HEK293 (cell line): ENCODE results near the gene EPDR1.

Experiments
- CTCF ChIA-PET: fragments of 350-600 bp; formaldehyde crosslinking; extraction: SDS; loops from one replicate; lab custom pipeline; 2021; ENCODE audit warnings: antibody characterized with exemption; lab: Yijun Ruan, JAX
- POLR2A ChIA-PET: fragments of 300-600 bp; formaldehyde crosslinking; extraction: SDS; loops from one replicate; lab custom pipeline; 2020; ENCODE audit warnings: antibody characterized with exemption, inconsistent platforms; lab: Yijun Ruan, JAX
- H3K27ac ChIP-seq: fragments of 200-500 bp; sonication (Bioruptor generic); 2 replicates; pipeline ENCODE4 v1.5.1; 2014; ENCODE audit warnings: low read depth, low read length, control low read depth, inconsistent platforms; ENCODE audit errors: extremely low read depth
- H3K36me3 ChIP-seq, 2 experiments: fragments of 200-500 bp in 1 of 2; sonication (Bioruptor generic) in 1 of 2; 1 replicate in 1 of 2; 2 replicates in 1 of 2; pipeline ENCODE4 v1.5.1; 2014 to 2017; ENCODE audit warnings: inconsistent platforms in 2 of 2, low read length in 2 of 2; ENCODE audit not compliant: control insufficient read depth in 2 of 2, insufficient read depth in 1 of 2
- H3K4me1 ChIP-seq: fragments of 200-500 bp; sonication (Bioruptor generic); 2 replicates; pipeline ENCODE4 v1.5.1; 2014; ENCODE audit warnings: mild to moderate bottlenecking, low read length, inconsistent platforms; ENCODE audit not compliant: control insufficient read depth, insufficient read depth
- H3K4me3 ChIP-seq: 2 replicates; pipeline ENCODE4 v1.5.1; 2011; ENCODE audit warnings: low read depth, mild to moderate bottlenecking, control low read depth, low read length, moderate library complexity
- H3K9me3 ChIP-seq: fragments of 200-500 bp; sonication (Bioruptor generic); 2 replicates; pipeline ENCODE4 v1.5.1; 2014; ENCODE audit warnings: low read depth, low read length, inconsistent platforms; ENCODE audit not compliant: control insufficient read depth, insufficient read depth
- GLI2 ChIP-seq: fragments of 450-650 bp; formaldehyde crosslinking; IDR thresholded peaks from 2 replicates; pipeline ENCODE4; 2017; ENCODE audit warnings: missing biosample characterization, missing genetic modification characterization, low read depth, borderline replicate concordance
- IKZF3 ChIP-seq: fragments of 450-650 bp; IDR thresholded peaks from 2 replicates; pipeline ENCODE4 v1.5.0; 2018; ENCODE audit warnings: missing biosample characterization, mild to moderate bottlenecking, missing genetic modification characterization, moderate library complexity
- OVOL3 ChIP-seq: fragments of 450-650 bp; formaldehyde crosslinking; IDR thresholded peaks from 2 replicates; pipeline ENCODE4 v1.5.1; 2016; ENCODE audit warnings: missing biosample characterization, missing genetic modification characterization
- REST ChIP-seq: fragments of 450-650 bp; formaldehyde crosslinking; IDR thresholded peaks from 2 replicates; pipeline ENCODE4 v1.5.1; 2016; ENCODE audit warnings: missing biosample characterization, missing genetic modification characterization
- SCRT1 ChIP-seq: fragments of 450-650 bp; formaldehyde crosslinking; IDR thresholded peaks from 2 replicates; pipeline ENCODE4 v1.5.1; 2016; ENCODE audit warnings: missing biosample characterization, missing genetic modification characterization, borderline replicate concordance
- ZBTB20 ChIP-seq: fragments of 450-650 bp; formaldehyde crosslinking; IDR thresholded peaks from 2 replicates; pipeline ENCODE4 v1.5.1; 2016; ENCODE audit warnings: missing biosample characterization, missing genetic modification characterization
- ZFP37 ChIP-seq: fragments of 450-650 bp; formaldehyde crosslinking; IDR thresholded peaks from 2 replicates; pipeline ENCODE4 v1.5.1; 2016; ENCODE audit warnings: missing biosample characterization, missing genetic modification characterization
- ZIC2 ChIP-seq: fragments of 450-650 bp; formaldehyde crosslinking; IDR thresholded peaks from 2 replicates; pipeline ENCODE4 v1.5.1; 2016; ENCODE audit warnings: missing biosample characterization, missing genetic modification characterization
- ZNF174 ChIP-seq: fragments of 450-650 bp; formaldehyde crosslinking; IDR thresholded peaks from 2 replicates; pipeline ENCODE4 v1.5.0; 2017; ENCODE audit warnings: missing biosample characterization, mild to moderate bottlenecking, missing genetic modification characterization
- ZNF19 ChIP-seq: fragments of 450-650 bp; formaldehyde crosslinking; IDR thresholded peaks from 2 replicates; pipeline ENCODE4; 2016; ENCODE audit warnings: missing biosample characterization, missing genetic modification characterization, low read depth
- ZNF239 ChIP-seq: fragments of 450-650 bp; formaldehyde crosslinking; IDR thresholded peaks from 2 replicates; pipeline ENCODE4 v1.5.1; 2016; ENCODE audit warnings: missing biosample characterization, missing genetic modification characterization
- ZNF24 ChIP-seq: fragments of 450-650 bp; formaldehyde crosslinking; IDR thresholded peaks from 2 replicates; pipeline ENCODE4 v1.5.1; 2016; ENCODE audit warnings: missing biosample characterization, missing genetic modification characterization
- ZNF26 ChIP-seq: fragments of 450-650 bp; formaldehyde crosslinking; IDR thresholded peaks from 2 replicates; pipeline ENCODE4 v1.5.1; 2016; ENCODE audit warnings: missing biosample characterization, missing genetic modification characterization
- ZNF324 ChIP-seq: fragments of 450-650 bp; formaldehyde crosslinking; IDR thresholded peaks from 2 replicates; pipeline ENCODE4 v1.5.1; 2016; ENCODE audit warnings: missing biosample characterization, missing genetic modification characterization
- ZNF514 ChIP-seq: fragments of 450-650 bp; formaldehyde crosslinking; IDR thresholded peaks from 2 replicates; pipeline ENCODE4 v1.5.1; 2016; ENCODE audit warnings: missing biosample characterization, missing genetic modification characterization
- ZNF654 ChIP-seq: fragments of 450-650 bp; formaldehyde crosslinking; IDR thresholded peaks from 2 replicates; pipeline ENCODE4 v1.5.1; 2016; ENCODE audit warnings: low read depth, missing biosample characterization, missing genetic modification characterization
- ZNF658 ChIP-seq: fragments of 450-650 bp; formaldehyde crosslinking; IDR thresholded peaks from 2 replicates; pipeline ENCODE4; 2016; ENCODE audit warnings: missing biosample characterization, missing genetic modification characterization
- ZNF776 ChIP-seq: fragments of 450-650 bp; formaldehyde crosslinking; IDR thresholded peaks from 2 replicates; pipeline ENCODE4 v1.5.0; 2017; ENCODE audit warnings: missing biosample characterization, missing genetic modification characterization, borderline replicate concordance
- TF ChIP-seq, protein P1 (sequence below): fragments of 450-650 bp; formaldehyde crosslinking; IDR thresholded peaks from 2 replicates; pipeline ENCODE4 v1.5.1; 2016; ENCODE audit warnings: missing biosample characterization, missing genetic modification characterization
- TF ChIP-seq, protein P2 (sequence below): fragments of 450-650 bp; formaldehyde crosslinking; optimal IDR thresholded peaks from 2 replicates; pipeline ENCODE3; 2016; ENCODE audit warnings: missing biosample characterization, mild to moderate bottlenecking, missing genetic modification characterization
- TF ChIP-seq, protein P3 (sequence below): fragments of 450-650 bp; formaldehyde crosslinking; IDR thresholded peaks from 2 replicates; pipeline ENCODE4 v1.5.1; 2016; ENCODE audit warnings: missing biosample characterization, missing genetic modification characterization, borderline replicate concordance

The EPDR1 gene

GRCh38 chr7:37961251-37961650 is 40.8 kb downstream of the EPDR1 start (continued):
- TF ChIP-seq ZNF24 = no peak

- H3K4me3 ChIP-seq = no peak overlapping the region
- ChIA-PET POLR2A (no interaction called here), CTCF (no interaction called here)
- H3K27ac ChIP-seq = no peak overlapping the region
- no peaks in the 10 kb centered on the region for H3K4me1 ChIP-seq
- TF ChIP-seq ZNF26 (tag by site-specific recombination) (no peak), ZFP37 (tag by site-specific recombination) (no peak), GLI2 (tag by site-specific recombination) (no peak), ZNF19 (no peak), REST (tag by site-specific recombination) (no peak), ZNF514 (tag by site-specific recombination) (no peak)
- H3K9me3 ChIP-seq = no peaks in the 10 kb centered on the region
- no peaks in the 10 kb centered on the region for H3K36me3 ChIP-seq
Measured at GRCh38 chr7:37964196-37964595, 43.8 kb downstream of the EPDR1 start.

GRCh38 chr7:37970211-37970610 is 49.8 kb downstream of the EPDR1 start:
- no peak overlapping the region for H3K27ac ChIP-seq
- POLR2A ChIA-PET = no interaction called here
- no peaks in the 10 kb centered on the region for H3K4me1 ChIP-seq
- no peaks in the 10 kb centered on the region for H3K9me3 ChIP-seq
- H3K4me3 ChIP-seq = no peak overlapping the region
- CTCF ChIA-PET = no interaction called here
- no peaks in the 10 kb centered on the region for H3K36me3 ChIP-seq
- TF ChIP-seq SCRT1 (tag by site-specific recombination) (no peak), IKZF3 (tag by site-specific recombination) (no peak), ZIC2 (tag by site-specific recombination) (no peak), ZNF174 (tag by site-specific recombination) (no peak), ZFP37 (tag by site-specific recombination) (no peak), ZNF324 (tag by site-specific recombination) (no peak), OVOL3 (no peak), ZNF658 (tag by site-specific recombination) (no peak), ZNF654 (tag by site-specific recombination) (no peak), ZNF776 (tag by site-specific recombination) (no peak), ZBTB20 (no peak), ZNF239 (tag by site-specific recombination) (no peak)
- TF ChIP-seq, protein P1, sequence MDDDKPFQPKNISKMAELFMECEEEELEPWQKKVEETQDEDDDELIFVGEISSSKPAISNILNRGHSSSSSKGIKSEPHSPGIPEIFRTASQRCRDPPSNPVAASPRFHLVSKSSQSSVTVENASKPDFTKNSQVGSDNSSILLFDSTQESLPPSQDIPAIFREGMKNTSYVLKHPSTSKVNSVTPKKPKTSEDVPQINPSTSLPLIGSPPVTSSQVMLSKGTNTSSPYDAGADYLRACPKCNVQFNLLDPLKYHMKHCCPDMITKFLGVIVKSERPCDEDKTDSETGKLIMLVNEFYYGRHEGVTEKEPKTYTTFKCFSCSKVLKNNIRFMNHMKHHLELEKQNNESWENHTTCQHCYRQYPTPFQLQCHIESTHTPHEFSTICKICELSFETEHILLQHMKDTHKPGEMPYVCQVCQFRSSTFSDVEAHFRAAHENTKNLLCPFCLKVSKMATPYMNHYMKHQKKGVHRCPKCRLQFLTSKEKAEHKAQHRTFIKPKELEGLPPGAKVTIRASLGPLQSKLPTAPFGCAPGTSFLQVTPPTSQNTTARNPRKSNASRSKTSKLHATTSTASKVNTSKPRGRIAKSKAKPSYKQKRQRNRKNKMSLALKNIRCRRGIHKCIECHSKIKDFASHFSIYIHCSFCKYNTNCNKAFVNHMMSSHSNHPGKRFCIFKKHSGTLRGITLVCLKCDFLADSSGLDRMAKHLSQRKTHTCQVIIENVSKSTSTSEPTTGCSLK = no peak
- TF ChIP-seq, protein P2, sequence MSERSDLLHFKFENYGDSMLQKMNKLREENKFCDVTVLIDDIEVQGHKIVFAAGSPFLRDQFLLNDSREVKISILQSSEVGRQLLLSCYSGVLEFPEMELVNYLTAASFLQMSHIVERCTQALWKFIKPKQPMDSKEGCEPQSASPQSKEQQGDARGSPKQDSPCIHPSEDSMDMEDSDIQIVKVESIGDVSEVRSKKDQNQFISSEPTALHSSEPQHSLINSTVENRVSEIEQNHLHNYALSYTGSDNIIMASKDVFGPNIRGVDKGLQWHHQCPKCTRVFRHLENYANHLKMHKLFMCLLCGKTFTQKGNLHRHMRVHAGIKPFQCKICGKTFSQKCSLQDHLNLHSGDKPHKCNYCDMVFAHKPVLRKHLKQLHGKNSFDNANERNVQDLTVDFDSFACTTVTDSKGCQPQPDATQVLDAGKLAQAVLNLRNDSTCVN (tag by site-specific recombination) = no peak
- TF ChIP-seq, protein P3, sequence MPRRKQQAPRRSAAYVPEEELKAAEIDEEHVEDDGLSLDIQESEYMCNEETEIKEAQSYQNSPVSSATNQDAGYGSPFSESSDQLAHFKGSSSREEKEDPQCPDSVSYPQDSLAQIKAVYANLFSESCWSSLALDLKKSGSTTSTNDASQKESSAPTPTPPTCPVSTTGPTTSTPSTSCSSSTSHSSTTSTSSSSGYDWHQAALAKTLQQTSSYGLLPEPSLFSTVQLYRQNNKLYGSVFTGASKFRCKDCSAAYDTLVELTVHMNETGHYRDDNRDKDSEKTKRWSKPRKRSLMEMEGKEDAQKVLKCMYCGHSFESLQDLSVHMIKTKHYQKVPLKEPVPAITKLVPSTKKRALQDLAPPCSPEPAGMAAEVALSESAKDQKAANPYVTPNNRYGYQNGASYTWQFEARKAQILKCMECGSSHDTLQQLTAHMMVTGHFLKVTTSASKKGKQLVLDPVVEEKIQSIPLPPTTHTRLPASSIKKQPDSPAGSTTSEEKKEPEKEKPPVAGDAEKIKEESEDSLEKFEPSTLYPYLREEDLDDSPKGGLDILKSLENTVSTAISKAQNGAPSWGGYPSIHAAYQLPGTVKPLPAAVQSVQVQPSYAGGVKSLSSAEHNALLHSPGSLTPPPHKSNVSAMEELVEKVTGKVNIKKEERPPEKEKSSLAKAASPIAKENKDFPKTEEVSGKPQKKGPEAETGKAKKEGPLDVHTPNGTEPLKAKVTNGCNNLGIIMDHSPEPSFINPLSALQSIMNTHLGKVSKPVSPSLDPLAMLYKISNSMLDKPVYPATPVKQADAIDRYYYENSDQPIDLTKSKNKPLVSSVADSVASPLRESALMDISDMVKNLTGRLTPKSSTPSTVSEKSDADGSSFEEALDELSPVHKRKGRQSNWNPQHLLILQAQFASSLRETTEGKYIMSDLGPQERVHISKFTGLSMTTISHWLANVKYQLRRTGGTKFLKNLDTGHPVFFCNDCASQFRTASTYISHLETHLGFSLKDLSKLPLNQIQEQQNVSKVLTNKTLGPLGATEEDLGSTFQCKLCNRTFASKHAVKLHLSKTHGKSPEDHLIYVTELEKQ (tag by site-specific recombination) = no peak
